PFSK-1 (cell line): ENCODE results near the gene SERPINE2.

Experiments used
- FOXP2 ChIP-seq: optimal IDR thresholded peaks from 2 replicates; pipeline ENCODE3; 2011; ENCODE audit warnings: borderline replicate concordance, control low read depth, inconsistent platforms; ENCODE audit not compliant: insufficient read depth; ENCODE audit errors: extremely low read length, extremely low read depth
- POLR2AphosphoS5 ChIP-seq: IDR thresholded peaks from 2 replicates; pipeline ENCODE4 v1.6.1; 2012; ENCODE audit warnings: low read depth, mild to moderate bottlenecking, control low read depth, low read length, moderate library complexity
- REST ChIP-seq, 2 experiments: IDR thresholded peaks; 2 replicates each; pipeline versions ENCODE4 v1.6.1 to v1.8.0; 2011 to 2012; ENCODE audit warnings: low read depth in 2 of 2, low read length in 2 of 2, control low read depth in 1 of 2, inconsistent platforms in 1 of 2, mild to moderate bottlenecking in 1 of 2, moderate library complexity in 1 of 2; ENCODE audit not compliant: insufficient read depth in 1 of 2
- SIN3A ChIP-seq: IDR thresholded peaks from 2 replicates; pipeline ENCODE4 v1.6.1; 2012; ENCODE audit warnings: mild to moderate bottlenecking, low read length, moderate library complexity, borderline replicate concordance; ENCODE audit not compliant: insufficient read depth
- TAF1 ChIP-seq: IDR thresholded peaks from 2 replicates; pipeline ENCODE4 v1.6.1; 2012; ENCODE audit warnings: low read length, control low read depth, borderline replicate concordance; ENCODE audit not compliant: insufficient read depth

Gene SERPINE2

GRCh38 chr2:224062481-224063297 is 23.6 kb upstream of the SERPINE2 start:
- TF ChIP-seq POLR2AphosphoS5 (no peak), SIN3A (no peak), FOXP2 (no peak)

- TF ChIP-seq FOXP2 = no peak
- no peak for TF ChIP-seq REST (IDR thresholded peaks at IDR 0.05; ENCODE audit: insufficient read depth in 1 of 2, low read depth in 2 of 2, low read length in 2 of 2)
- no peak for TF ChIP-seq TAF1
- no peak for TF ChIP-seq SIN3A
- TF ChIP-seq POLR2AphosphoS5 = no peak
Measured at GRCh38 chr2:224060783-224061482, 21.8 kb upstream of the SERPINE2 start.

- no peak for TF ChIP-seq POLR2AphosphoS5
- TF ChIP-seq SIN3A = no peak
- no peak for TF ChIP-seq TAF1
- no peak for TF ChIP-seq REST (IDR thresholded peaks at IDR 0.05; ENCODE audit: insufficient read depth in 1 of 2, low read depth in 2 of 2, low read length in 2 of 2)
- TF ChIP-seq FOXP2 = no peak
Measured at GRCh38 chr2:224059178-224059577, 20.1 kb upstream of the SERPINE2 start.

- TF ChIP-seq TAF1 = no peak
- no peak for TF ChIP-seq POLR2AphosphoS5
- TF ChIP-seq SIN3A = no peak
- no peak for TF ChIP-seq REST (IDR thresholded peaks at IDR 0.05; ENCODE audit: insufficient read depth in 1 of 2, low read depth in 2 of 2, low read length in 2 of 2)
- no peak for TF ChIP-seq FOXP2
Measured at GRCh38 chr2:224058048-224058775, 19.1 kb upstream of the SERPINE2 start.

GRCh38 chr2:224056889-224057288 is 17.8 kb upstream of the SERPINE2 start:
- no peak for TF ChIP-seq TAF1

- no peak for TF ChIP-seq SIN3A
- TF ChIP-seq FOXP2 = no peak
- TF ChIP-seq POLR2AphosphoS5 = no peak
- TF ChIP-seq TAF1 = no peak
- TF ChIP-seq REST (IDR thresholded peaks at IDR 0.05; ENCODE audit: insufficient read depth in 1 of 2, low read depth in 2 of 2, low read length in 2 of 2) = no peak
Measured at GRCh38 chr2:224055101-224055500, 16.0 kb upstream of the SERPINE2 start.
